Ishikawa (cell line): ENCODE results near the gene DARS1.

Source experiments
- EP300 ChIP-seq: IDR thresholded peaks from 2 replicates; pipeline ENCODE4 v1.6.1; 2012; ENCODE audit warnings: borderline replicate concordance
- NFIC ChIP-seq: IDR thresholded peaks from 2 replicates; pipeline ENCODE4 v1.6.1; 2012
- RAD21 ChIP-seq: IDR thresholded peaks from 2 replicates; pipeline ENCODE4 v1.6.1; 2012; ENCODE audit warnings: low read depth
- REST ChIP-seq: IDR thresholded peaks from 2 replicates; pipeline ENCODE4 v1.6.1; 2012; ENCODE audit warnings: low read depth, mild to moderate bottlenecking
- TAF1 ChIP-seq: IDR thresholded peaks from 2 replicates; pipeline ENCODE4 v1.6.1; 2012; ENCODE audit warnings: low read depth, mild to moderate bottlenecking
- ZBTB7A ChIP-seq: IDR thresholded peaks from 2 replicates; pipeline ENCODE4 v1.6.1; 2012; ENCODE audit warnings: low read depth
- TF ChIP-seq, protein P1 (sequence below): IDR thresholded peaks from 2 replicates; pipeline ENCODE4 v1.6.1; 2012

DNA sequence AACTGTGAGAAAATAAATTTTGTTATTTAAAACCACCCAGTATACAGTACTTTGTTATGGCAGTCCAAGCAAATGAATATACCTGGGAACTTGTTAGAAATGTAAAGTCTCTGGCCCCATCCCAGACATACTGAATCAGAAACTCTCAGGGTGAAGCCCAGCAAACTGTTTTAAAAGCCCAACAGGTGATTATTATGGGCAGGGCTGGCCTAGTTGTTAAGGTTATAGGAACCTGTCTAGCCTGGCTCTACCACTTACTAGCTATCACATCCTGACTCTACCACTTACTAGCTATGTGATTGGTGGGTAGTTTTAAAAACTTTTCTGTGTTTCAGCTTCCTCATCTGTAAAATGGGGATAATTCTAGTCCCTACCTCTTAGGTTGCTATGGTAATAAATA lies 8.0 kb upstream of the DARS1 start:
- TF ChIP-seq ZBTB7A (no peak), REST (no peak), EP300 (no peak), TAF1 (no peak), RAD21 (no peak), NFIC (no peak)
- TF ChIP-seq, protein P1, sequence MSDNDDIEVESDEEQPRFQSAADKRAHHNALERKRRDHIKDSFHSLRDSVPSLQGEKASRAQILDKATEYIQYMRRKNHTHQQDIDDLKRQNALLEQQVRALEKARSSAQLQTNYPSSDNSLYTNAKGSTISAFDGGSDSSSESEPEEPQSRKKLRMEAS: no peak
